CD14-positive monocyte (primary cell): Measurements from ENCODE around the gene NTRK2. TPM values are rescaled to one million over a fixed set of nuclear protein-coding genes. Genes with fewer than 3 reads are reported as not detected.

ENCODE experiments used
- DNase-seq, 3 donors: peaks; one replicate each; pipeline ENCODE4 v3.0.0-alpha.2; 2011 to 2022
- H2AFZ ChIP-seq: 2 replicates; pipeline ENCODE4 v1.6.0; 2012; ENCODE audit warnings: mild to moderate bottlenecking, low read depth, low read length, inconsistent platforms; ENCODE audit not compliant: insufficient read depth, poor library complexity, severe bottlenecking
- H3K27ac ChIP-seq, 2 donors: 1 replicate in 1 of 2; 2 replicates in 1 of 2; pipeline ENCODE4 v1.5.1; 2012 to 2013; ENCODE audit warnings: low read length in 2 of 2, control low read depth in 1 of 2, inconsistent platforms in 1 of 2, low read depth in 1 of 2, mild to moderate bottlenecking in 1 of 2
- H3K27me3 ChIP-seq, 2 donors: one replicate each; pipeline versions ENCODE4 v1.6.0 to v1.6.1; 2011 to 2013; ENCODE audit warnings: low read length in 2 of 2; ENCODE audit not compliant: control insufficient read depth in 2 of 2, insufficient read depth in 2 of 2
- H3K36me3 ChIP-seq, 2 donors: replicated peaks in 1 of 2; 1 replicate in 1 of 2; 2 replicates in 1 of 2; pipeline versions ENCODE4 v1.5.1 to v1.6.1; 2012 to 2013; ENCODE audit warnings: low read length in 2 of 2, control low read depth in 1 of 2, inconsistent platforms in 1 of 2, mild to moderate bottlenecking in 1 of 2; ENCODE audit not compliant: insufficient read depth in 2 of 2, control insufficient read depth in 1 of 2
- H3K4me1 ChIP-seq, 2 donors: 1 replicate in 1 of 2; 2 replicates in 1 of 2; pipeline versions ENCODE4 v1.5.1 to v1.6.1; 2012 to 2013; ENCODE audit warnings: low read length in 2 of 2, control low read depth in 1 of 2, inconsistent platforms in 1 of 2, mild to moderate bottlenecking in 1 of 2, moderate library complexity in 1 of 2; ENCODE audit not compliant: insufficient read depth in 2 of 2, control insufficient read depth in 1 of 2
- H3K4me2 ChIP-seq: replicated peaks from 2 replicates; pipeline ENCODE3; 2012; ENCODE audit warnings: low read length, moderate library complexity, mild to moderate bottlenecking; ENCODE audit not compliant: poor library complexity, severe bottlenecking; ENCODE audit errors: extremely low read depth
- H3K4me3 ChIP-seq, 3 experiments: fragments of 200-600 bp in 1 of 3; sonication (generic) in 1 of 3; replicated peaks in 1 of 3; 1 replicate in 2 of 3; 2 replicates in 1 of 3; pipeline ENCODE4 v1.5.1; 2011 to 2013; ENCODE audit warnings: low read length in 3 of 3, mild to moderate bottlenecking in 3 of 3, control low read depth in 2 of 3, low read depth in 2 of 3, inconsistent platforms in 1 of 3, moderate library complexity in 1 of 3
- H3K79me2 ChIP-seq: 2 replicates; pipeline ENCODE4 v1.6.0; 2012; ENCODE audit warnings: mild to moderate bottlenecking, control low read depth, inconsistent platforms, low read length, moderate library complexity; ENCODE audit not compliant: insufficient read depth
- H3K9ac ChIP-seq: 2 replicates; pipeline ENCODE4 v1.6.0; 2017; ENCODE audit warnings: low read length, mild to moderate bottlenecking; ENCODE audit not compliant: insufficient read depth, poor library complexity, severe bottlenecking
- H3K9me3 ChIP-seq, 2 donors: replicated peaks in 1 of 2; 1 replicate in 1 of 2; 2 replicates in 1 of 2; pipeline versions ENCODE4 v1.5.1 to v1.6.1; 2012 to 2013; ENCODE audit warnings: low read length in 2 of 2, control low read depth in 1 of 2; ENCODE audit not compliant: control insufficient read depth in 1 of 2, insufficient read depth in 1 of 2
- H4K20me1 ChIP-seq: 2 replicates; pipeline ENCODE4 v1.6.0; 2012; ENCODE audit warnings: mild to moderate bottlenecking, low read length, control low read depth, moderate library complexity; ENCODE audit not compliant: insufficient read depth
- H3K27ac Mint-ChIP-seq, 7 donors: one replicate each; pipeline ENCODE4 v1.8.0; 2020; ENCODE audit warnings: mild to moderate bottlenecking in 7 of 7, mixed read lengths in 7 of 7, moderate library complexity in 6 of 7, inconsistent platforms in 2 of 7
- H3K27me3 Mint-ChIP-seq, 3 donors: one replicate each; pipeline ENCODE4 v1.8.0; 2021 to 2022; ENCODE audit warnings: low read depth in 3 of 3, mild to moderate bottlenecking in 3 of 3, mixed read lengths in 3 of 3, moderate library complexity in 3 of 3, inconsistent platforms in 1 of 3
- H3K36me3 Mint-ChIP-seq, 2 donors: one replicate each; pipeline ENCODE4 v1.8.0; 2020; ENCODE audit warnings: mixed read lengths in 2 of 2, inconsistent platforms in 1 of 2, mild to moderate bottlenecking in 1 of 2
- H3K4me1 Mint-ChIP-seq: one replicate; pipeline ENCODE4 v1.8.0; 2020; ENCODE audit warnings: mild to moderate bottlenecking, mixed read lengths
- H3K4me3 Mint-ChIP-seq, 2 donors: one replicate each; pipeline ENCODE4 v1.8.0; 2020; ENCODE audit warnings: mild to moderate bottlenecking in 2 of 2, mixed read lengths in 2 of 2, moderate library complexity in 1 of 2
- H3K9me3 Mint-ChIP-seq, 7 donors: one replicate each; pipeline ENCODE4 v1.8.0; 2020 to 2022; ENCODE audit warnings: mixed read lengths in 7 of 7, mild to moderate bottlenecking in 6 of 7, moderate library complexity in 6 of 7, inconsistent platforms in 2 of 7
- WGBS: methylation state at CpG from one replicate; pipeline ENCODE4 v1.1.5; 2013; ENCODE audit warnings: missing lambda C conversion rate; ENCODE audit not compliant: insufficient coverage; 5-methylcytosine and 5-hydroxymethylcytosine counted together
- intact Hi-C, 2 donors: fragments of 100-400 bp; cut with micrococcal nuclease; formaldehyde crosslinking; loops; one replicate each; pipeline versions ENCODE4 v1.15.0 to v1.15.1; 2023
- polyA plus RNA-seq, 3 donors: library from polyadenylated mRNA; depleted of rRNA in 1 of 3; unstranded in 2 of 3; stranded (reverse) in 1 of 3; fragments of 300-500 nt in 2 of 3; fragments of >200 nt in 1 of 3; fragmentation: Illumina TruSeq in 2 of 3; gene quantifications; 1 replicate in 2 of 3; 2 replicates in 1 of 3; pipeline ENCODE4 v1.2.3, GENCODE V29; 2012 to 2021
- TF ChIP-seq, protein P1 (sequence below): fragments of 200-600 bp; IDR thresholded peaks from one replicate; pipeline ENCODE4 v1.8.0; 2022; ENCODE audit warnings: antibody characterized with exemption, mild to moderate bottlenecking

Gene NTRK2
- polyA plus RNA-seq, 3 donors: not detected

DNA sequence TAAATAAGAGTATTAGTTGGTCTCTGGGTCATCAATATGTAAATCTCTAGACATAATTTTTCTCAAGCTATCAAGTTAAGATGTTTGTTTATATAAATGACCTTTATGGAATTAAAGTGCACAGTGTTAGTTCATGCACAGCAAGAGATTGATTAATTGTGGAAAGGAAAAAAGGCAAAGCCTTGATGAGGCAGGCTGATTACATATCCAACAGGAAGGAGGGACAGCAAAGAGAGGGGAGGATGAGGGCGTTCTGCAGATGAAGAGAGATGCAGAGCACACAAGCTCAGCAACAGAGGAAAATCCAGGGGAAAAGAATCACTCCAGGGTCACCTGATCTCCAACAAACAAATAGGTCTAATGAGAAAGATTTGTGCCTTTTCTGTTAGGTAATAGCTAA, 16.5 kb downstream of the NTRK2 start:
- Mint-ChIP-seq H3K4me3 (no peak overlapping the region), H3K36me3 (no peaks in the 10 kb centered on the region), H3K27me3 (peaks cover 0 to 11% (median 2%) of the 10 kb centered on the region in 3 donors), H3K9me3 (peaks cover 0 to 7% (median 0%) of the 10 kb centered on the region in 7 donors), H3K4me1 (no peaks in the 10 kb centered on the region), H3K27ac (no peak overlapping the region)
- Histone ChIP-seq H3K4me1 (no peaks in the 10 kb centered on the region), H3K4me3 (no peak overlapping the region), H3K27me3 (no peaks in the 10 kb centered on the region), H3K27ac (no peak overlapping the region), H3K79me2 (no peaks in the 10 kb centered on the region), H4K20me1 (no peaks in the 10 kb centered on the region), H2AFZ (no peak overlapping the region), H3K4me2 (no peak overlapping the region), H3K9ac (no peak overlapping the region), H3K9me3 (no peaks in the 10 kb centered on the region), H3K36me3 (no peaks in the 10 kb centered on the region)
- no peak for DNase-seq
- WGBS: no CpG with 5 or more reads among the region's 1 CpG
- TF ChIP-seq, protein P1, sequence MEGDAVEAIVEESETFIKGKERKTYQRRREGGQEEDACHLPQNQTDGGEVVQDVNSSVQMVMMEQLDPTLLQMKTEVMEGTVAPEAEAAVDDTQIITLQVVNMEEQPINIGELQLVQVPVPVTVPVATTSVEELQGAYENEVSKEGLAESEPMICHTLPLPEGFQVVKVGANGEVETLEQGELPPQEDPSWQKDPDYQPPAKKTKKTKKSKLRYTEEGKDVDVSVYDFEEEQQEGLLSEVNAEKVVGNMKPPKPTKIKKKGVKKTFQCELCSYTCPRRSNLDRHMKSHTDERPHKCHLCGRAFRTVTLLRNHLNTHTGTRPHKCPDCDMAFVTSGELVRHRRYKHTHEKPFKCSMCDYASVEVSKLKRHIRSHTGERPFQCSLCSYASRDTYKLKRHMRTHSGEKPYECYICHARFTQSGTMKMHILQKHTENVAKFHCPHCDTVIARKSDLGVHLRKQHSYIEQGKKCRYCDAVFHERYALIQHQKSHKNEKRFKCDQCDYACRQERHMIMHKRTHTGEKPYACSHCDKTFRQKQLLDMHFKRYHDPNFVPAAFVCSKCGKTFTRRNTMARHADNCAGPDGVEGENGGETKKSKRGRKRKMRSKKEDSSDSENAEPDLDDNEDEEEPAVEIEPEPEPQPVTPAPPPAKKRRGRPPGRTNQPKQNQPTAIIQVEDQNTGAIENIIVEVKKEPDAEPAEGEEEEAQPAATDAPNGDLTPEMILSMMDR: no peak
- intact Hi-C loops: no loop called here

DNA sequence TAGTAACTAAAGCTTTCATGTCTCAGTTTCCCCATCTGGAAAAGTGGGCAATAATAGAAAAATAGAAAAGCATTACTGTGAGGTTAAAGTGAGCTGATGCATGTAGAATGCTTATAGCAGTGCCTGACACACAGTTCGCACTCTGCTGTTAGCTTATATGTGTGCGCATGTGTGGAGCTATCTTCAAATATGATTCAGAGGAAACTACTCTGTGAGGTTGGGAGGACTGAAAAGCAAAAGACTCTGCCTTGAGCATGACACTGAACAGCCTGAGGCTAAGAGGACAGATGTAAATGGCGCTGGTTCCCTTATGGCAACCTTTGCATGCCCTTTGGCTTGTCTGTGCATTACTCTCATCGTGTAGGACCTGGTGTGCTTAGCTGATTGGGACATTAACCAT, 19.4 kb downstream of the NTRK2 start:
- Histone ChIP-seq H4K20me1 (no peaks in the 10 kb centered on the region), H2AFZ (no peak overlapping the region), H3K4me3 (no peak overlapping the region), H3K4me1 (no peaks in the 10 kb centered on the region), H3K79me2 (no peaks in the 10 kb centered on the region), H3K36me3 (no peaks in the 10 kb centered on the region), H3K9me3 (no peaks in the 10 kb centered on the region), H3K27me3 (no peaks in the 10 kb centered on the region), H3K4me2 (no peak overlapping the region), H3K27ac (no peak overlapping the region), H3K9ac (no peak overlapping the region)
- H3K9me3 Mint-ChIP-seq: peaks cover 0 to 7% (median 0%) of the 10 kb centered on the region in 7 donors
- H3K27me3 Mint-ChIP-seq: peaks cover 0 to 11% (median 6%) of the 10 kb centered on the region in 3 donors
- H3K27ac Mint-ChIP-seq: no peak overlapping the region
- DNase-seq: no peak
- intact Hi-C loops: no loop called here
- WGBS: 76% methylated on average over 4 of the region's 4 CpGs
- no peaks in the 10 kb centered on the region for H3K36me3 Mint-ChIP-seq
- TF ChIP-seq, protein P1: no peak
- H3K4me3 Mint-ChIP-seq: no peak overlapping the region
- no peaks in the 10 kb centered on the region for H3K4me1 Mint-ChIP-seq
